ENCODE data around the gene KCNMA1.

DNA sequence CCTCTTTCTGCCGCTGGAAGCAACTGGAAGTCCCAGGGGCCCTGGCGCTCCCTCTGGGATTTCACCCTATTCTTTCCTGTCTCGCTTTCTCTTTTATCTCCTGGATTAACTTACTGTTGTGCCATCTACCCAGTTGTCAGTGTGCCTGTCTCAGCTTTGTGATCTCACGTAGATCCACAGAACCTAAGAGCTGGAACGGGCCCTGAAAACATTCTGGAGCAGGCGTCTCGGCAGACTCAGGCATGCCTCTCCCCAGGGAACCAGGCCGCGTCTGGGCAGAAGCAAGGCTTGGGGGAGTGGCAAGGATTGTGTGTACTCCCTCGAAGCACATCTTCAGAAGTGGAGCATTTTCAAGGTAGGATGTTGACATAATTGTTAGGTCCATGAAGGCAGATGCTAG, 87.2 kb downstream of the KCNMA1 start:
- TF ChIP-seq, protein P1, sequence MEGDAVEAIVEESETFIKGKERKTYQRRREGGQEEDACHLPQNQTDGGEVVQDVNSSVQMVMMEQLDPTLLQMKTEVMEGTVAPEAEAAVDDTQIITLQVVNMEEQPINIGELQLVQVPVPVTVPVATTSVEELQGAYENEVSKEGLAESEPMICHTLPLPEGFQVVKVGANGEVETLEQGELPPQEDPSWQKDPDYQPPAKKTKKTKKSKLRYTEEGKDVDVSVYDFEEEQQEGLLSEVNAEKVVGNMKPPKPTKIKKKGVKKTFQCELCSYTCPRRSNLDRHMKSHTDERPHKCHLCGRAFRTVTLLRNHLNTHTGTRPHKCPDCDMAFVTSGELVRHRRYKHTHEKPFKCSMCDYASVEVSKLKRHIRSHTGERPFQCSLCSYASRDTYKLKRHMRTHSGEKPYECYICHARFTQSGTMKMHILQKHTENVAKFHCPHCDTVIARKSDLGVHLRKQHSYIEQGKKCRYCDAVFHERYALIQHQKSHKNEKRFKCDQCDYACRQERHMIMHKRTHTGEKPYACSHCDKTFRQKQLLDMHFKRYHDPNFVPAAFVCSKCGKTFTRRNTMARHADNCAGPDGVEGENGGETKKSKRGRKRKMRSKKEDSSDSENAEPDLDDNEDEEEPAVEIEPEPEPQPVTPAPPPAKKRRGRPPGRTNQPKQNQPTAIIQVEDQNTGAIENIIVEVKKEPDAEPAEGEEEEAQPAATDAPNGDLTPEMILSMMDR (IDR thresholded peaks at IDR 0.05), result no peak
- TF ChIP-seq EP300 (IDR thresholded peaks at IDR 0.05; ENCODE audit: low read depth), result no peak
